GM12891 (cell line): Measurements from ENCODE around the gene OLFML2A.

Experiments used
- PAX5 ChIP-seq: IDR thresholded peaks from 2 replicates; pipeline ENCODE4 v1.6.1; 2011; ENCODE audit warnings: low read length, moderate library complexity, mild to moderate bottlenecking; ENCODE audit not compliant: insufficient read depth, severe bottlenecking
- POLR2A ChIP-seq: IDR thresholded peaks from 2 replicates; pipeline ENCODE4 v1.6.1; 2011; ENCODE audit warnings: low read depth, low read length, control low read depth
- POLR2AphosphoS5 ChIP-seq: IDR thresholded peaks from 2 replicates; pipeline ENCODE4 v1.6.1; 2011; ENCODE audit warnings: low read depth, low read length, control low read depth
- SPI1 ChIP-seq: IDR thresholded peaks from 2 replicates; pipeline ENCODE4 v1.6.1; 2011; ENCODE audit warnings: low read depth, low read length, control low read depth
- TAF1 ChIP-seq: IDR thresholded peaks from 2 replicates; pipeline ENCODE4 v1.6.1; 2011; ENCODE audit warnings: low read depth, low read length, control low read depth

DNA sequence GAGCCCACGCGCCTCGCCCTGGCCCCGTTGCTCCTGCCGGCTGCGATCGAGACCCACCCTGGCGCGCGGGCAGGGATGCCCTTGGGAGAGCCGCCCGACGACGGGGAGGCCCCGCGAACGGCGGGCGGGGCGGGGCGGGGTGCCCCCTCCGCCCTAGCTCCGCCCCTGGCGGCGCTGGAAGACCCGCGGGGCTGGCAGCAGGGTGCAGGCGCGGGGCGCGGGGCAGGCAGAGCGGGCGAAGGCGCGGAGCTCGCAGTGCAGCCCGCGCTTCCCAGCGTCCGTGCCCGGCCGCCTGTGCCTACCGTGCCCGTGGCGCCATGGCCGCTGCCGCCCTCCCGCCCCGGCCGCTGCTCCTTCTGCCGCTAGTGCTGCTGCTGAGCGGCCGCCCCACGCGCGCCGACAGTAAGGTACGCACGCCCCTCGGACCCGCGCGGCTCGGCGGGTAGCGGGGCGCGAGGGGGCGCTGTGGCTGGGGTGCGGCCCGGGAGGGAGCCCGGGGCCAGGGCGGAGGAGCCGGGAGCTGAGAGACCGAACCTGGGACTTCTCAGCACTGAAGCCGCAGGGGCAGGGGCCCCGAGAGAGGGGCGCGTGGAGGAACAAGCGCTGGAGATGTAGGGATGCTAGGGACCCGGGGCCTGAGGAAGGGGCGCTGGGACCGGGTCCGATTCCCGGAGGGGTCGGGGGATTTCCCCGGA lies at the start of gene OLFML2A:
- TF ChIP-seq POLR2A (no peak), SPI1 (no peak), POLR2AphosphoS5 (no peak), TAF1 (no peak), PAX5 (no peak)
